ENCODE results near the gene HSD11B2. TPM values are rescaled to one million over a fixed set of nuclear protein-coding genes. Genes with fewer than 3 reads are reported as not detected.

The HSD11B2 gene
- total and polyA plus RNA-seq, 5 donors from 2014 or later = not detected

DNA sequence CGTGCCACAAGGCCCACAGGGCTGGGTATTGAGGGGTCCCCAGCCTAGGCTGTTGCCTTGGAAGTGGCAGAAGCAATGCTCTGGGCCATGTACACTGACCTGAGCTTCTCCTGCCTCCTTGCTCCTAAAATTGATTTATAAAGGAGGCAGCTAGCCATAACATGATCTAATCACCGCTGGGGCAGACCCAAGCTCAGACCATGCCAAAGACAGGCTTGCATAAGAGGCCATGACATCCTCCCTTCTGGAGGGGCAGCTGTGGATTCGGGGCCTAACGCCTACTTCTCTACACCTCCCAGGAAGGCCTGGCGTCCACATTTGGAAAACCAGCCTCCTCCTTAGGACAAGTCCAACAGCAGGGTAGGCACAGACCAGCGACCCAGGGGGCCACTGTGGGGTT lies 12.3 kb downstream of the HSD11B2 start:
- Mint-ChIP-seq H3K4me1 (peaks cover 0 to 7% (median 1%) of the 10 kb centered on the region in 4 donors), H3K36me3 (peaks cover 11% of the 10 kb centered on the region), H3K9me3 (no peaks in the 10 kb centered on the region), H3K27ac (peak overlapping the region in 1 of 3 donors; percentile 82), H3K27me3 (no peaks in the 10 kb centered on the region), H3K4me3 (no peak overlapping the region)
- ATAC-seq (ENCODE audit: low read depth in 2 of 2) = no peak
- Histone ChIP-seq H3K36me3 (ENCODE audit: control insufficient read depth, insufficient read depth, low read length) (peaks cover 33% of the 10 kb centered on the region), H3K27ac (ENCODE audit: insufficient read depth, low read length, poor library complexity, severe bottlenecking) (no peak overlapping the region), H3K4me1 (ENCODE audit: control insufficient read depth, insufficient read depth, low read length, poor library complexity, severe bottlenecking) (no peaks in the 10 kb centered on the region), H3K9me3 (ENCODE audit: control insufficient read depth in 2 of 2, low read length in 2 of 2) (no peaks in the 10 kb centered on the region), H3K27me3 (ENCODE audit: control insufficient read depth, insufficient read depth, low read length) (no peaks in the 10 kb centered on the region), H3K4me3 (ENCODE audit: low read depth, low read length) (no peak overlapping the region)
- no peak for DNase-seq

DNA sequence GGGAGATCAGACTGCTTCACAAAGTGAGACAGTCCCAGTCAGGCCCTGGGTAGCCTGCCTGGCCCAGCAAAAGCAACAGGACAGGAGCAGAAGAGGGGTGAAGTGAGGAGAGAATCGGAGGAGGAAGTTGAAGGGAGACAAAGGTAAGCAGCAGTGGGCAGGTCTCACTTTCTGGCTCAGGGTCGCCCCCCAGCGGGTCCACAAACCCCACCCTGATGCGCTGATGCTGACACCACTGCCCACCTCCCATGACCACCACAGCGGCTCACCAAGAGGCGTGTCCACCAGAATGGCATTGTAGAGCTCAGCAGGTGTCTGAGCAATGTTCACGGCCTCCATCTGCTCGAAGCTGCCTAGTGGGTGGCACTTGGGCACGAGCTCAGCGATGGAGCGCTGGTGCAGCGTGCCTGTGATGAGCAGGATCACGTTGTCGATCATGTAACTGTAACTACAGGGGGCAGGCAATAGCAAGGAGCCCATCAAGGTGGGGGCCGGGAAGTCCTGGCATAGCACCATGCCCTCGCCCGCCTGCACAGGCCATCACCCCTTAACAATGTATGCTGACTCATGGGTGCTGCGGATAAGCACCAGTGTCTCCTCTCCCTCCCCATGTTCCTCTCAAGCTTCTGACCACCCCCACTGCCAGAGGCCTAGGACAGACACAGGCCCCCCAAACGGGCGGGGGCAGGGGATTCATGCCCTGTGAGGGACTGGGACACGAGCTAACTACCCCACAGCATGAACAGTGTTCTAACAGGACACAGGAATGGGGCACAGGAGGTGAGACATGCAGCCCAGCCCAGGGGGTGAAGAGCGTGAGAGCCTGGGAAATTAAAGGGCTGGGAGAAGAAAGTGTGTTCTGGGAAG lies 13.6 kb downstream of the HSD11B2 start:
- H3K36me3 ChIP-seq (ENCODE audit: control insufficient read depth, insufficient read depth, low read length) = peaks cover 30% of the 10 kb centered on the region
- peak overlapping the region in 2 of 3 donors; percentile 55 to 93 for H3K27ac Mint-ChIP-seq

DNA sequence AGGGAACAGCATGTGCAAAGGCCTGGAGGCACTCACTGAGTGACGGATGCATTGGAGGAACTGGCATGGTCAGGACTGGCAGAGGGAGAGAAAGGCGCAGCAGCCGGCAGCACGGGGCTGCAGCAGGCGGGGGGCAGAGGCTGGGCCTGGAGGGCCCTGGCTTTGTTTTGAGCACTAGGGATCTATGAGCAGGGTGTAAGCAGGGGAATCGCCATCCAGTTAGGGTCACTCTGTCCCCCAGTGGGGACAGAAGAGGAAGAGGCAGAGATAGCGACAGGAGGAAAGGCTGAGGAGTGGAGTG lies 14.2 kb downstream of the HSD11B2 start:
- Histone ChIP-seq H3K27me3 (ENCODE audit: control insufficient read depth, insufficient read depth, low read length) (no peaks in the 10 kb centered on the region), H3K9me3 (ENCODE audit: control insufficient read depth in 2 of 2, low read length in 2 of 2) (no peaks in the 10 kb centered on the region), H3K4me3 (ENCODE audit: low read depth, low read length) (no peak overlapping the region), H3K4me1 (ENCODE audit: control insufficient read depth, insufficient read depth, low read length, poor library complexity, severe bottlenecking) (no peaks in the 10 kb centered on the region), H3K36me3 (ENCODE audit: control insufficient read depth, insufficient read depth, low read length) (peaks cover 32% of the 10 kb centered on the region), H3K27ac (ENCODE audit: insufficient read depth, low read length, poor library complexity, severe bottlenecking) (no peak overlapping the region)
- Mint-ChIP-seq H3K9me3 (no peaks in the 10 kb centered on the region), H3K27ac (peak overlapping the region in 2 of 3 donors; percentile 55 to 93), H3K27me3 (no peaks in the 10 kb centered on the region), H3K36me3 (peaks cover 8% of the 10 kb centered on the region), H3K4me3 (no peak overlapping the region), H3K4me1 (peaks cover 0 to 7% (median 6%) of the 10 kb centered on the region in 4 donors)
- ATAC-seq (ENCODE audit: low read depth in 2 of 2) (no peak), DNase-seq (no peak)

More for the DNA sequence above, 13.6 kb downstream of the HSD11B2 start:
- H3K9me3 Mint-ChIP-seq = no peaks in the 10 kb centered on the region
- no peak for DNase-seq
- no peaks in the 10 kb centered on the region for H3K9me3 ChIP-seq (ENCODE audit: control insufficient read depth in 2 of 2, low read length in 2 of 2)
- no peaks in the 10 kb centered on the region for H3K27me3 ChIP-seq (ENCODE audit: control insufficient read depth, insufficient read depth, low read length)
- peaks cover 8% of the 10 kb centered on the region for H3K36me3 Mint-ChIP-seq
- H3K4me1 ChIP-seq (ENCODE audit: control insufficient read depth, insufficient read depth, low read length, poor library complexity, severe bottlenecking) = no peaks in the 10 kb centered on the region
- H3K4me1 Mint-ChIP-seq = peaks cover 0 to 7% (median 3%) of the 10 kb centered on the region in 4 donors
- ATAC-seq (ENCODE audit: low read depth in 2 of 2) = no peak
- no peak overlapping the region for H3K4me3 ChIP-seq (ENCODE audit: low read depth, low read length)
- H3K4me3 Mint-ChIP-seq = no peak overlapping the region
- no peaks in the 10 kb centered on the region for H3K27me3 Mint-ChIP-seq
- H3K27ac ChIP-seq (ENCODE audit: insufficient read depth, low read length, poor library complexity, severe bottlenecking) = no peak overlapping the region

DNA sequence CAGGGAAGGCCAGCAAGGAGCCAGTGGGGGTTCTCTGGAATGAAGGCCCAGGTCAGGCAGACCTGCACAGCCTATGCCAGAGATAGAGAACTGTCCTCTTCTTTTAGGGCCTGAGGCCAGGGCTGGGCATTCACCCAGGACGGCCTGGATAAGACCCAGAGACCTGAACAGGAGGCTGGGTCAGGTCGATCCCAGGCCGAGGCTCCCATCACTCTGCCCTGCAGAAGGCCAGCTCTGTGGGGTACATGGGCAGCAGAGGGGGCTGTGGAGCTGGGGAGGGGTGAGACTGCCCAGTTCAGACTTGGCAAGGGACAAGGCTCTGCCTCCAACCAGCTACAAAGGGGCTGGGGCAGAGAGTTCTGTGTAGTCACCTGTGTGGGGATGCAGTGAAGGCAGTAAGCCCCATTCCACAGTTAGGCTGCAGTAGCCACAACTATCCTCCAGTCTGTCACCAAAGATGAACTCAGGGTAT lies 14.6 kb downstream of the HSD11B2 start:
- H3K36me3 ChIP-seq (ENCODE audit: control insufficient read depth, insufficient read depth, low read length) = peaks cover 33% of the 10 kb centered on the region
- no peaks in the 10 kb centered on the region for H3K9me3 Mint-ChIP-seq
- no peaks in the 10 kb centered on the region for H3K9me3 ChIP-seq (ENCODE audit: control insufficient read depth in 2 of 2, low read length in 2 of 2)
- H3K4me1 ChIP-seq (ENCODE audit: control insufficient read depth, insufficient read depth, low read length, poor library complexity, severe bottlenecking) = no peaks in the 10 kb centered on the region
- H3K27ac Mint-ChIP-seq = peak overlapping the region in 1 of 3 donors; percentile 55
- no peaks in the 10 kb centered on the region for H3K27me3 ChIP-seq (ENCODE audit: control insufficient read depth, insufficient read depth, low read length)
- DNase-seq (no peak), ATAC-seq (ENCODE audit: low read depth in 2 of 2) (no peak)
- no peaks in the 10 kb centered on the region for H3K27me3 Mint-ChIP-seq
- no peak overlapping the region for H3K4me3 Mint-ChIP-seq
- no peak overlapping the region for H3K27ac ChIP-seq (ENCODE audit: insufficient read depth, low read length, poor library complexity, severe bottlenecking)
- H3K4me1 Mint-ChIP-seq = peaks cover 0 to 7% (median 6%) of the 10 kb centered on the region in 4 donors
- H3K4me3 ChIP-seq (ENCODE audit: low read depth, low read length) = no peak overlapping the region
- peaks cover 12% of the 10 kb centered on the region for H3K36me3 Mint-ChIP-seq

DNA sequence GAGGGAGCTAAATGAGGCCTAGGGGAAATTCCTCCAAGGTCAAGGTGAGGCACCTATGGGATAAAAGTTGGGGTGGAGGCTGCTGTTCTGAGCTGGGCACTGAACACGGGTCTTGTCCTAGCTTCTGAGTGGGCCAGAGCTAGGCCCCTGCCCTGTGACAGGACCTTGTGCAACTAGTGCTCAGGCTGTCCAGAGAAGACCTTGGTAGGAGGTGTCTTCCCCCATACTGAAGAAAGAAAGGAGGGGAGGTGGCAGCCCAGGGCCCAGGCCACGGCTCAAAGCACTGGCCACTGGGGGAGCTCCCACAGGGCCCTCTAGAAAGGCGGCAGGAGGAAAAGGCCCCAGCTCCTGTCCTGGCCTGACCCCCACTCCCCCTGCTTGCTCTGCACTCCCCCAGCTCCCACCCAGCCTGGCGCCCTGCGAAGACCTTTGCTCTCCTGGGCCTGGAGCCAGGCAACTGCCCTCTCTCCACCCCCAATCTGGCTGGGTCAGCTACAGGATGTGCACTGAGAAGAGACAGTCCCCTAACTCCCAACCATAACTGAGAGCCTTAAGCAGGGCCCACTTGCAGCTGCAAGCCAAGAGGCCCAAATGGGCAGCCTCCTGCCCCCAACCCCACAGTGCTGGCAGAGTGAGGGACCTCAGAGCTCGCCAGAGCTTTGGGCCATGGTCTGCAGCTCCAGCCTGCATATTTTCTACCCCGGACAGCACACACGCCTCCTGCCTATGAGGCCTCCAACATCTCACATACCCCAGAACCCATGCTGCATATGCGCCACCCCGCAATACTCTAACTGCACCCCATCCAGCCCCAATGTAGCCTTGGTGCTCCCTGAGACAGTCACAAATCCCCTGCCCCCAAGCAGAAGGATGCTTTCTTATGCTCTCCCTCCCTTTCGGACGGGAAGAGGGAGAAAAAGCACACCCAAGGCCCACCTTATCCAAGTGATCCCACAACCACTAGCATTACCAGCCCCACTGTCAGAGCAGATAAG lies 15.3 kb downstream of the HSD11B2 start:
- H3K36me3 ChIP-seq (ENCODE audit: control insufficient read depth, insufficient read depth, low read length) = peaks cover 35% of the 10 kb centered on the region
- Mint-ChIP-seq H3K27ac (peak overlapping the region in 1 of 3 donors; percentile 42), H3K27me3 (no peaks in the 10 kb centered on the region), H3K4me1 (peaks cover 0 to 7% (median 6%) of the 10 kb centered on the region in 4 donors), H3K4me3 (no peak overlapping the region), H3K36me3 (peaks cover 17% of the 10 kb centered on the region), H3K9me3 (no peaks in the 10 kb centered on the region)
- no peaks in the 10 kb centered on the region for H3K9me3 ChIP-seq (ENCODE audit: control insufficient read depth in 2 of 2, low read length in 2 of 2)
- no peak overlapping the region for H3K27ac ChIP-seq (ENCODE audit: insufficient read depth, low read length, poor library complexity, severe bottlenecking)
- H3K4me1 ChIP-seq (ENCODE audit: control insufficient read depth, insufficient read depth, low read length, poor library complexity, severe bottlenecking) = no peaks in the 10 kb centered on the region
- H3K4me3 ChIP-seq (ENCODE audit: low read depth, low read length) = no peak overlapping the region
- no peaks in the 10 kb centered on the region for H3K27me3 ChIP-seq (ENCODE audit: control insufficient read depth, insufficient read depth, low read length)
- DNase-seq (no peak), ATAC-seq (ENCODE audit: low read depth in 2 of 2) (no peak)

DNA sequence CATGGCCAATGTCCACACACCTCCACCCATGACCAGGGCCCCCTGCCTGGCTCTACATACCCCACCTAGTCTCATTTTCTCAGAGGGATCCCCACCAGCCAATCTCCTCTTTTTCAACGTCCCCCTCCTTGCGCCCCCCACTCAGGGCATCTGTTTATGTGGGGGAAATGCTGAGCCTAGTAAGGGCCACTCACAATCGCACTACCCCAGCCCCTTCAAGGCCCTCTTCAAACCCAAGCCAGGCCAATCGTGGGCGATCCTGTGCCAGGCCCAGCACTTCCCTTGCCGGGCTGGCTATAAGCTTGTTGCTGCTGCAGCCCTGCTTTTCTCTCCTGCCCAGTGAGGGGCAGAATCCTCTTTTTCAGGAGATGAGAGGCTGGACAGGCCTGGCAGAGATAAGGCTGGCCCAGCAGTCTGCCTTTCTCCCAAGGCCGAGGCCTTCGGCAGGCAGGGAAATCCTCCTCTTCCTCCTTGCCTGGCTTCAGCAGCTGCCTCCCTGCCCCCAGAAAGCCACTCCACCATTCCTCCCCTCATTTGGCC lies 16.1 kb downstream of the HSD11B2 start:
- Mint-ChIP-seq H3K27ac (peak overlapping the region in 1 of 3 donors; percentile 26), H3K36me3 (peaks cover 13% of the 10 kb centered on the region), H3K4me3 (no peak overlapping the region), H3K27me3 (no peaks in the 10 kb centered on the region), H3K4me1 (peaks cover 0 to 8% (median 5%) of the 10 kb centered on the region in 4 donors), H3K9me3 (no peaks in the 10 kb centered on the region)
- ATAC-seq (ENCODE audit: low read depth in 2 of 2) = no peak
- no peaks in the 10 kb centered on the region for H3K9me3 ChIP-seq (ENCODE audit: control insufficient read depth in 2 of 2, low read length in 2 of 2)
- H3K4me3 ChIP-seq (ENCODE audit: low read depth, low read length) = no peak overlapping the region
- peaks cover 33% of the 10 kb centered on the region for H3K36me3 ChIP-seq (ENCODE audit: control insufficient read depth, insufficient read depth, low read length)
- no peaks in the 10 kb centered on the region for H3K27me3 ChIP-seq (ENCODE audit: control insufficient read depth, insufficient read depth, low read length)
- no peak overlapping the region for H3K27ac ChIP-seq (ENCODE audit: insufficient read depth, low read length, poor library complexity, severe bottlenecking)
- H3K4me1 ChIP-seq (ENCODE audit: control insufficient read depth, insufficient read depth, low read length, poor library complexity, severe bottlenecking) = no peaks in the 10 kb centered on the region
- no peak for DNase-seq

DNA sequence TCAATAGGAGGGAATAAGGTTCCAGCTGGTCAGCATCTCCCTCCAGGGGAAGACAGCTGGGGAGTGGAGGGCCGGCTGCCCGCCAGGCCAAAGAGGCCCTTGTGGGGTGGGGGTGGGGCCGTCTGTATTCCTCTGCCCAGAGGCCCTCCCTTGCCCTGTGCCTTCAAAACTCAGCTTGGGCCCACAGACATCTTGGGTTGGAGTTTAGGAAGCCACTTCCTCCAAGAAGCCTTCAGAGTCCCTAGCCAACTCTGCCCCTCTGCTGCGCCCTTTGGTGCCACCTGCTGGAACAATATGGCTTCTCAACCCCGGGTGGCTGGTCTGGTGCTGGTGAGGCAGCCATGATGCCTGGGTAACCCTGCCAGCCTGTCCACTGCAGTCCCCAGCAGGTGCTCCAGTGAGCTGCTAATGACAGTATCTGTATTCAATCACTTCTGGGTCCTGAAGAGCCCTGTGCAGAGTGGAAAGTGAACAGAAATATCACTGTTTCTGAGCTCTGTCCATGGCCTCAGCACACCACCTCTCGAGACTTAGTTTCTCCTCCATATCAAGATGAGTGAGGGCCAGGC lies 16.7 kb downstream of the HSD11B2 start:
- Mint-ChIP-seq H3K9me3 (no peaks in the 10 kb centered on the region), H3K27ac (no peak overlapping the region), H3K4me1 (peaks cover 0 to 8% (median 5%) of the 10 kb centered on the region in 4 donors), H3K4me3 (no peak overlapping the region), H3K27me3 (no peaks in the 10 kb centered on the region), H3K36me3 (peaks cover 13% of the 10 kb centered on the region)
- no peaks in the 10 kb centered on the region for H3K9me3 ChIP-seq (ENCODE audit: control insufficient read depth in 2 of 2, low read length in 2 of 2)
- peak; percentile 13 to 80 (median 32) for DNase-seq
- H3K4me1 ChIP-seq (ENCODE audit: control insufficient read depth, insufficient read depth, low read length, poor library complexity, severe bottlenecking) = no peaks in the 10 kb centered on the region
- ATAC-seq (ENCODE audit: low read depth in 2 of 2) = peak; percentile 38 to 50
- H3K27ac ChIP-seq (ENCODE audit: insufficient read depth, low read length, poor library complexity, severe bottlenecking) = no peak overlapping the region
- no peak overlapping the region for H3K4me3 ChIP-seq (ENCODE audit: low read depth, low read length)
- H3K36me3 ChIP-seq (ENCODE audit: control insufficient read depth, insufficient read depth, low read length) = peaks cover 38% of the 10 kb centered on the region
- H3K27me3 ChIP-seq (ENCODE audit: control insufficient read depth, insufficient read depth, low read length) = no peaks in the 10 kb centered on the region
